Activated T-helper 1 cell treated with anti-CD3 and anti-CD28 coated beads, Interleukin-2, amount 50 U/mL, for 16 hours (primary cell): ENCODE data around the gene ENO2.
A peak's percentile ranks its signal among the peaks of the same experiment; 100 is the strongest.

Experiments used
- DNase-seq, 2 donors: peaks; one replicate each; pipeline ENCODE4 v3.0.0-alpha.2; 2020; ENCODE audit warnings: low read depth in 1 of 2, low spot score in 1 of 2

Gene ENO2

GRCh38 chr12:6948873-6949594 lies 34.7 kb downstream of the ENO2 start:
- DNase-seq = no peak

DNA sequence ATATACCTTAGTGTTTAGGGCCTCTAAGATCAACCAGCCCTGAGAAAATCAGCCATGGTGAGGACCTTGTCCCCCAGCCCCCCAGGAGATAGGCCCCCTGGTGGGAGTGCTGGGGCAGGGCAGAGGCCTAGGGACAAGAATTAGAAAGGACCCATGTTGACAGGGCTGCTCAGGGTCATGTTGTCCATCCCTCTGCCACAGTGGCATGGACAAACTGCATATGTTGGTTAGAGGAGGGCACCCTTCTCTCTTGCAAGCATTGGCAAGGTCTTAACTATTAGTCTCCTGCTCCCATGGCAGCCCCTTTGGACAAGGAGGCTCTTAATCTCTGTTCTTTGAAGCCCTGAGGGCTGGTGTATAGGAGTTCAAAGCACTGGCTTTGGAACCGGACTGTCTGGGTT lies 36.0 kb downstream of the ENO2 start:
- DNase-seq = no peak

- no peak for DNase-seq
These were observed 36.6 kb downstream of the ENO2 start, which contains the start of gene PTPN6 for GRCh38 chr12:6950811-6951540. Gene PTPN6 (plus strand): TSS chr12:6951356. CDS start chr12:6951513, 157 bp downstream.

GRCh38 chr12:6951551-6952120 lies 37.3 kb downstream of the ENO2 start:
- DNase-seq = no peak

DNA sequence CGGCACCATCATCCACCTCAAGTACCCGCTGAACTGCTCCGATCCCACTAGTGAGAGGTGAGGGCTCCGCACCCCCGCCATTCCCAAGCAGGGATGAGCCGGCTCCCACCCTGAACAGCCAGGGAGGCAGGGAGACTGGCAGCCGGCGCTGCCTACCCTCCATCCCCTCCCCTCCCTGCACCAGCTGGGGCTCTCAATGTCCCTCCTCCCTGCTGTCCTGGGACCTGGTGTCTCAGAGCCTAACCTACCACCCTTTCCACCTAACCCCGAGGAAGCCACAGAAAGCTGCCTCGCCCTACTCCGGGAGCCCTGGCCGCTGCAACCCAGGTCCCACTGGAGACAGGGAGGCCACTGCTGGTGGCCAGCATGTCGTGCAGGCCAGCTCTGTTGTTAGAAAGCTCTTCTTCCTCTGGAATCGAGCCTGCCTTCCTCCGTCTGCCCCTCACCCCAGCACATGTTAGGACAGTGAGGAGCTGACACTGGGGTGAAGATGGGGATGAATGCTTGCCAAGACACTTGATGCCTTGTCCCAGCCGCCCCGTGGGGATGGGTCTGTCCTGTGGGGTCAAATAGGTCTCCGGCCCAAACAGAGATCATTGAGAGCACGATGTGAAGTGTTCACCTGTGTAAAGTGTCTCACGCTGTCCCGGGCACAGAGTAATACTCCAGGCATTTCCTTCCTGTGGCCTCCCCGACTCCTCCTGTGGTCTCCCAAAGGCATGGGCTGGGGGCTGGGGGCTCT lies 37.9 kb downstream of the ENO2 start:
- no peak for DNase-seq

DNA sequence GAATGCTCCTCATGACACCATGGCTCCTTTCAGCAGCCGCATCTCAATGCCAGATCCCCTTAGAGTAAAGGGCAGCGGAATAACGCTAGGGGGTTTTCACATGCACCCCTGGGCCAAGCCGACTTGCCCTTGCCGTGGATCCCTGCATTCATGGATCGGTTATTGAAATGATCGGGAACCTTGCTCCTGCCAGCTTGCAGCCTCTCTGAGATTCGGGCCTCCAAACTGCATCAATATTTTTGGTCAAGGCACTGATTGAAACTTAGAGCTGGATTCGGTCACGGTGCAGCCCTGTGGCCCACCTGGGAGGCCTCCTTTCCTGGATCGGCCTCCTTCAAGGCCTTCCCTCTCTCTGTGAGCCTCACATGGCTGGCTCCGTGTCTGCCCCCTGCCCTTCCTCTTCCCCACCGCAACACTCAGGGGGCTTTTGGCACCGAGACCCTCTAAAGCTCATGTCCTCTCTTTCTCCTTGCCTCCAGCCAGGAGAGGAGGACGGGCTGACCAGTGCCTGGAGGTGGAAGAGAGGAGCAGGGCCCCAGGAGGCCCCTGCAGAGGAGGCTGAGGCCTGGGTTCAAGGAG lies 38.6 kb downstream of the ENO2 start:
- DNase-seq = no peak

DNA sequence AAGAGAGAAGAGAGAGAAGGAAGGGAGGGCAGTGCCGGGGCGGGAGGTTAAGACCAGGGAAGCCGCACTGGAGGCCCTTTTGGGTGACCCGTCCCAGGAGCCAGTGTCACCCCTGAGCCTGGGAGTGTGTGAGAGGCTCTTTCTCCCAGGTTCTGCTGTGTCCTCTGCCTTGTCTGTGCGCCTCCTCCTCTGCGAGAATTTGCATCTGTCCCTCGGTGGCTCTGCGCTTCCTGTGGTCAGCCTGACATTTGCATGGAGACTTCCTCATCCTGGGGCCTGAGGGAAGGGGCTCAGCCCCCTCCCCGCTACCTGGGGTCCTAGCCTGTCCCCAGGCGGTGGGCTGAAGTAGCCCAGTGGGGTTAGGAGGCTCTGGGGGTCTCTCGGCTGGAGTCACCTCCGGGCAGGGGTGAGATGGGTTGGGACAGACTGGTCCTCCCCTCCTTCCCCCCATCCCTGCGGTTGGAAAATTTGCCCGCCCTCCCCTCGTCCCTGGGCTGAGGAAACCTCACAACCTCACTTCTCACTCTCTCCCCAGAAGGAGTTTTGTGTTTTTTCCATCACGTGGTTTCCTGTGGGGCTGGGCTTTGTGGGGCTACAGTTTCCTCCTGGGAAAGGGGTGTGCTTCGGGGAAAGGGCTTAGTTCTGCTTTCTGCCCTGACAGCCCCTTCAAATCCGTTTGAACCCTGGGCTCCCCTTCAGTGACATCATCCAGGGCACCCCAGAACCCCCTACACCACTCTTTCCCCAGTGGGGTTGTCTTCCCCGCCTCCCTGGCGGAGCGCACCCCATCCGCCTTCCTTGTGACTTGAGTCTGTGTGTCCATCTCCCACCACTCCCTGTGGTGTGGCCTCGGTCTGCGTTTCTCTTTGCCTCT lies 39.3 kb downstream of the ENO2 start:
- peak; percentile 46 to 73 for DNase-seq

GRCh38 chr12:6954316-6955107 lies 40.1 kb downstream of the ENO2 start:
- no peak for DNase-seq

DNA sequence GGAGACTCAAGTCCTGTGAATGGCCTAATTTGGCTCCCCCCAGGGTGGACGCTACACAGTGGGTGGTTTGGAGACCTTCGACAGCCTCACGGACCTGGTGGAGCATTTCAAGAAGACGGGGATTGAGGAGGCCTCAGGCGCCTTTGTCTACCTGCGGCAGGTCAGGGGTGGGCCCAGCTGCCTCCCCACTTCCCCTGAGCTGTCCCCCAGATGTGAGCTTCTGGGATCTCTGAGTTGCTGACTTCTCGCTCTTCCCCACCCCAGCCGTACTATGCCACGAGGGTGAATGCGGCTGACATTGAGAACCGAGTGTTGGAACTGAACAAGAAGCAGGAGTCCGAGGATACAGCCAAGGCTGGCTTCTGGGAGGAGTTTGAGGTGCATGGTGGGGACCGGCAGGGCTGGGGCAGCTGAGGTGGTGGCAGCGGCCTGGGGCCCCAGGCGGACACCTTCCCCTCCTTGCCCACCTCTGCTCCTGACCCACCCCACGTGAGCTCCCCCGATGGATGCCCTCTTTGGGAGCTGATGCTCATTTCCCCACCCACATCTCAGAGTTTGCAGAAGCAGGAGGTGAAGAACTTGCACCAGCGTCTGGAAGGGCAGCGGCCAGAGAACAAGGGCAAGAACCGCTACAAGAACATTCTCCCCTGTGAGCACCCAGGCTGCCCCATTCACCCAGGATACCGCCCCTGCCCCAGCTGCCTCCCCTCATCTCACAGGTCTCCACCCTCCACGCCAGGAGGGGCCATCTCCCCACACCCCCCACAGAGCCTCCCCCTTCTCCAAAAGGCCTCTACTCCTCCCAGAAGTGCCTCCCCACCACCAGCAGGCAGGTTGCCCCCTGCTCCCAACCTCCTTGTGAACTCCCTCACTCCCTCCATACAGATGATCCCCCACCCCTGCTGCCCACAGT lies 41.0 kb downstream of the ENO2 start:
- DNase-seq = no peak

DNA sequence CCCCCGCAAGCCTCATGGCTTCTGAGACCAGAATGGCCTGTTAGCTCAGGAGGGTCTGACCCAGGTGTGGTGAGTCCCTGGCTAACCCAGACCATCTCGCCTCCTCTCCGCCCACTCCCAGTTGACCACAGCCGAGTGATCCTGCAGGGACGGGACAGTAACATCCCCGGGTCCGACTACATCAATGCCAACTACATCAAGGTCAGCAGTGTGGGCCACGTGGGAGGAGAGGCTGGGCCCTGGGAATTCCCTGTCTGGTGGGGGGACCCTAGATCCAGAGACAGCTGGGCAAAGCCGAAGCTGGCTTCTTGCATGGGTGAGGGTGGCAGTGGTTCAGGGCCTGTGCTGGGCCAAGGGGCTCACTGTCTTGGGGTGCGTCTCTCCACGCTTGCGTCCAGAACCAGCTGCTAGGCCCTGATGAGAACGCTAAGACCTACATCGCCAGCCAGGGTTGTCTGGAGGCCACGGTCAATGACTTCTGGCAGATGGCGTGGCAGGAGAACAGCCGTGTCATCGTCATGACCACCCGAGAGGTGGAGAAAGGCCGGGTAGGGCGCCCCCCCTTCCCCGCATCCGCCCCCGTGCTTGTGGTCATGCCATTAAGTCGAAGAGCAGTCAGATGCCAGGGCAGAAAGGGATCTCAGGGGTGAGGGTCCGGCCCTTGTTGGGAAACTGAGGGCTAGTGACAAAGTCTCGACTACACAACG lies 41.8 kb downstream of the ENO2 start:
- no peak for DNase-seq

- no peak for DNase-seq
These were observed 42.8 kb downstream of the ENO2 start for GRCh38 chr12:6957151-6957701.

GRCh38 chr12:6957741-6958608 lies 43.6 kb downstream of the ENO2 start:
- DNase-seq = no peak

- no peak for DNase-seq
These were observed 44.3 kb downstream of the ENO2 start for GRCh38 chr12:6958609-6959057.

- DNase-seq = peak; percentile 44 to 51
These were observed 44.9 kb downstream of the ENO2 start for GRCh38 chr12:6959058-6959804.

GRCh38 chr12:6959805-6960592 lies 45.6 kb downstream of the ENO2 start:
- no peak for DNase-seq
